Measurements from ENCODE around the gene CEP89.

CEP89 gene

DNA sequence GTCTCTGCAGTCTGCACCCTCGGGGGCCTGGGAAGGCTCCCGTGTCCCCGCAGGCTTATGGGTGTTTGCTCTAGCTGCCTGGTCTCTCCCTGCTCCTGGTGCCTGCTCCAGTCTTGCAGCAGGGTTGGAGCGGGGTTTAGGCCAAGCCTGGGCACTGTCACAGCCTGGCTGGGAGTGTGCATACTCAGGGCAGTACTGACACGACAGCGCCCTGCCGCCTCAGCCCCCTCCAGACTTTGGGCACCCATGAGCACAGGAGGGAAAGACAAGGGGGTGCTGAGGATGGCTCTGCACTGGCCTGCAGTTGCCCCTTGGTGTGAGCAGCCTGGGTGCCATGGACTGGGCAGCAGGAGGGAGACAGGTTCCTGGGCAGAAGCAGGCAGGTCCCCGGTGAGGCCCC is 35.7 kb downstream of the CEP89 start:
- Histone ChIP-seq H3K27me3 (ENCODE audit: control insufficient read depth in 3 of 3, insufficient read depth in 3 of 3, low read depth in 1 of 3, low read length in 3 of 3) (no peaks in the 10 kb centered on the region), H2BK12ac (ENCODE audit: low read length) (no peak overlapping the region), H3K4ac (ENCODE audit: low read length) (no peak overlapping the region), H4K91ac (ENCODE audit: low read depth, low read length, poor library complexity) (no peak overlapping the region), H3K27ac (replicated peaks; ENCODE audit: low read length) (no peak overlapping the region), H2BK15ac (ENCODE audit: low read length) (no peak overlapping the region), H3K4me3 (ENCODE audit: low read length in 2 of 2) (no peak overlapping the region), H2BK5ac (ENCODE audit: low read length) (no peak overlapping the region), H3K36me3 (replicated peaks in 1 of 2; ENCODE audit: control insufficient read depth in 2 of 2, insufficient read depth in 2 of 2, low read length in 2 of 2) (peaks cover 24 to 75% of the 10 kb centered on the region in 2 donors), H3K9me3 (replicated peaks in 1 of 2; ENCODE audit: control insufficient read depth in 2 of 2, insufficient read depth in 1 of 2, low read depth in 1 of 2, low read length in 2 of 2) (peaks cover 0 to 2% of the 10 kb centered on the region in 2 donors), H2BK120ac (ENCODE audit: low read depth, low read length) (no peak overlapping the region), H3K14ac (ENCODE audit: low read length) (no peak overlapping the region), H3K79me1 (ENCODE audit: low read depth, low read length) (no peaks in the 10 kb centered on the region), H3K23ac (ENCODE audit: low read depth, low read length, poor library complexity) (no peak overlapping the region), H3K18ac (ENCODE audit: low read length) (no peak overlapping the region), H3K4me1 (ENCODE audit: control insufficient read depth in 2 of 2, insufficient read depth in 1 of 2, low read depth in 1 of 2, low read length in 2 of 2) (no peaks in the 10 kb centered on the region), H3K4me2 (ENCODE audit: insufficient read depth, low read length, poor library complexity, severe bottlenecking) (no peak overlapping the region), H3K9ac (ENCODE audit: low read depth, low read length, poor library complexity) (no peak overlapping the region), H4K8ac (ENCODE audit: low read depth, low read length) (no peak overlapping the region), H2AFZ (ENCODE audit: low read length) (no peak overlapping the region), H2AK5ac (ENCODE audit: low read depth, low read length) (no peak overlapping the region)
- no peak for DNase-seq (ENCODE audit: low spot score)
- WGBS, 2 donors (ENCODE audit: extremely low coverage in 2 of 2, insufficient read length in 2 of 2, insufficient replicate concordance in 1 of 2): no CpG with 5 or more reads among the region's 8 CpGs

DNA sequence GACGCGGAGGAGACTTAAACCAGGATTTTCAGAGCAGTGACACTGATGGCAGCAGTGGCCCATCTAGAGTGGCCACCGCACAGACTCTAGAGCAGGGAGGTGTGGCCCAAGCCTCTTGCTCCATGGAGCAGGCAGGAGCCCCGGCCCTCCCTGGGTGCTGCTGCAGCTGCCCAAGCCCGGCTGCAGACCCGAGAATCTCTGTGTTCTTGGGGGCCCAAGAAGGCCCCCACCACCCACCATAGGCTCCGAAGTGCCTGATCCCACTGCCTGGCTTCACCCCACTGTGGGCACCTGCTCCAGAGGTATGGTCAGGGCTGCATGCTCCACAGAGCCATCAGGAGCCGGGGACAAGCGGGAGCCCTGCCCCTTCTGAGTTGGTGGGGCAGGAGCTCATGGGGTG is 36.1 kb downstream of the CEP89 start:
- WGBS, 2 donors (ENCODE audit: extremely low coverage in 2 of 2, insufficient read length in 2 of 2, insufficient replicate concordance in 1 of 2): no CpG with 5 or more reads among the region's 9 CpGs
- Histone ChIP-seq H3K4me2 (ENCODE audit: insufficient read depth, low read length, poor library complexity, severe bottlenecking) (no peak overlapping the region), H3K4ac (ENCODE audit: low read length) (no peak overlapping the region), H2BK12ac (ENCODE audit: low read length) (no peak overlapping the region), H3K36me3 (replicated peaks in 1 of 2; ENCODE audit: control insufficient read depth in 2 of 2, insufficient read depth in 2 of 2, low read length in 2 of 2) (peaks cover 24 to 77% of the 10 kb centered on the region in 2 donors), H4K8ac (ENCODE audit: low read depth, low read length) (no peak overlapping the region), H2BK120ac (ENCODE audit: low read depth, low read length) (no peak overlapping the region), H3K14ac (ENCODE audit: low read length) (no peak overlapping the region), H2AFZ (ENCODE audit: low read length) (no peak overlapping the region), H4K91ac (ENCODE audit: low read depth, low read length, poor library complexity) (no peak overlapping the region), H2BK15ac (ENCODE audit: low read length) (no peak overlapping the region), H2BK5ac (ENCODE audit: low read length) (no peak overlapping the region), H3K18ac (ENCODE audit: low read length) (no peak overlapping the region), H3K27ac (replicated peaks; ENCODE audit: low read length) (no peak overlapping the region), H3K23ac (ENCODE audit: low read depth, low read length, poor library complexity) (no peak overlapping the region), H3K27me3 (ENCODE audit: control insufficient read depth in 3 of 3, insufficient read depth in 3 of 3, low read depth in 1 of 3, low read length in 3 of 3) (no peaks in the 10 kb centered on the region), H3K9me3 (replicated peaks in 1 of 2; ENCODE audit: control insufficient read depth in 2 of 2, insufficient read depth in 1 of 2, low read depth in 1 of 2, low read length in 2 of 2) (peaks cover 0 to 2% of the 10 kb centered on the region in 2 donors), H3K79me1 (ENCODE audit: low read depth, low read length) (no peaks in the 10 kb centered on the region), H3K4me1 (ENCODE audit: control insufficient read depth in 2 of 2, insufficient read depth in 1 of 2, low read depth in 1 of 2, low read length in 2 of 2) (no peaks in the 10 kb centered on the region), H3K9ac (ENCODE audit: low read depth, low read length, poor library complexity) (no peak overlapping the region), H2AK5ac (ENCODE audit: low read depth, low read length) (no peak overlapping the region), H3K4me3 (ENCODE audit: low read length in 2 of 2) (no peak overlapping the region)
- no peak for DNase-seq (ENCODE audit: low spot score)

DNA sequence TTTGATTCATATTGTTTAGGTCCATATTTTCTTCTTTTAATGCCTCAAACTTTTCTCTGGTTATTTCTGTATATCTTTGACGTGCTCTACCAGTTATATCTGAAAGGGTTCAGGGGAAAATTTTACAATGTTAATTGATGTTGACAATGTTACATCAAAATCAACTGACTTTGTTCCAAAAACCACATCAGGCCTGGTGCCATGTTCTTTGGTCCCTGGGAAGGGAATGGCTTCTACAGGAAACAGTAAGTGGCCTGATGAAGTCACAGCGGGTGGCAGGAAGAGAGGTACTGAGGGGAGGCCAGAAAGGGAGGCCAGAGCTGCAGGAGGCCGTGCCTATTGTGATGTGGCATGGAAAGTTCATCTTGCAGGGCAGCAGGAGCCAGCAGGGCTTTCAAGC is 38.2 kb downstream of the CEP89 start:
- Histone ChIP-seq H3K18ac (ENCODE audit: low read length) (no peak overlapping the region), H3K4me3 (ENCODE audit: low read length in 2 of 2) (no peak overlapping the region), H2AFZ (ENCODE audit: low read length) (no peak overlapping the region), H3K79me1 (ENCODE audit: low read depth, low read length) (no peaks in the 10 kb centered on the region), H2BK5ac (ENCODE audit: low read length) (no peak overlapping the region), H3K23ac (ENCODE audit: low read depth, low read length, poor library complexity) (no peak overlapping the region), H3K4ac (ENCODE audit: low read length) (no peak overlapping the region), H3K27ac (replicated peaks; ENCODE audit: low read length) (no peak overlapping the region), H3K9ac (ENCODE audit: low read depth, low read length, poor library complexity) (no peak overlapping the region), H2AK5ac (ENCODE audit: low read depth, low read length) (no peak overlapping the region), H2BK120ac (ENCODE audit: low read depth, low read length) (no peak overlapping the region), H4K8ac (ENCODE audit: low read depth, low read length) (peak overlapping the region; percentile 52), H4K91ac (ENCODE audit: low read depth, low read length, poor library complexity) (no peak overlapping the region), H3K4me1 (ENCODE audit: control insufficient read depth in 2 of 2, insufficient read depth in 1 of 2, low read depth in 1 of 2, low read length in 2 of 2) (no peaks in the 10 kb centered on the region), H3K14ac (ENCODE audit: low read length) (no peak overlapping the region), H2BK12ac (ENCODE audit: low read length) (no peak overlapping the region), H3K27me3 (ENCODE audit: control insufficient read depth in 3 of 3, insufficient read depth in 3 of 3, low read depth in 1 of 3, low read length in 3 of 3) (no peaks in the 10 kb centered on the region), H3K9me3 (replicated peaks in 1 of 2; ENCODE audit: control insufficient read depth in 2 of 2, insufficient read depth in 1 of 2, low read depth in 1 of 2, low read length in 2 of 2) (peaks cover under 1 to 2% of the 10 kb centered on the region in 2 donors), H2BK15ac (ENCODE audit: low read length) (no peak overlapping the region), H3K4me2 (ENCODE audit: insufficient read depth, low read length, poor library complexity, severe bottlenecking) (no peak overlapping the region), H3K36me3 (replicated peaks in 1 of 2; ENCODE audit: control insufficient read depth in 2 of 2, insufficient read depth in 2 of 2, low read length in 2 of 2) (peaks cover 26 to 80% of the 10 kb centered on the region in 2 donors)
- WGBS, 2 donors (ENCODE audit: extremely low coverage in 2 of 2, insufficient read length in 2 of 2, insufficient replicate concordance in 1 of 2): no CpG with 5 or more reads among the region's 3 CpGs
- no peak for DNase-seq (ENCODE audit: low spot score)

DNA sequence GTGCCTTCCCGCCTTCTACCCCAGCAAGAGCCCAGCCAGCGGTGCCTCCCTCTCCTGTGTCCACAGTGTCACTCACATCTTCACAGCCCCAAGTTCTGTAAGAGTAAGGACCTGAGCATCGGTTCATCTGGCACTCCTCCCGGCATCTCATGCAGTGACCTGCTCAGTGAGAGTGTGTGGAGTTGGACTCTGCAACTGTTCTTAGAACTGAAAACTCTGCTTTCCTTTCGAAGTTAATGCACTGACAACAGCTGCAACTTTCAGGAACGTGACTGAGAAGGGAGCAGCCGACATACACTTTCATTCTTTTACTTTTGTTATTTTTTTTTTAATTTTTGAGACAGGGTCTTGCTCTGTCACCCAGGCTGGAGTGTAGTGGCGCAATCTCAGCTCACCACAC is 41.2 kb downstream of the CEP89 start:
- no peak overlapping the region for H3K4me2 ChIP-seq (ENCODE audit: insufficient read depth, low read length, poor library complexity, severe bottlenecking)
- no peaks in the 10 kb centered on the region for H3K27me3 ChIP-seq (ENCODE audit: control insufficient read depth in 3 of 3, insufficient read depth in 3 of 3, low read depth in 1 of 3, low read length in 3 of 3)
- H4K91ac ChIP-seq (ENCODE audit: low read depth, low read length, poor library complexity): no peak overlapping the region
- H2BK5ac ChIP-seq (ENCODE audit: low read length): no peak overlapping the region
- H3K4me1 ChIP-seq (ENCODE audit: control insufficient read depth in 2 of 2, insufficient read depth in 1 of 2, low read depth in 1 of 2, low read length in 2 of 2): no peaks in the 10 kb centered on the region
- no peaks in the 10 kb centered on the region for H3K79me1 ChIP-seq (ENCODE audit: low read depth, low read length)
- no peak overlapping the region for H2BK15ac ChIP-seq (ENCODE audit: low read length)
- H2BK120ac ChIP-seq (ENCODE audit: low read depth, low read length): no peak overlapping the region
- no peak overlapping the region for H4K8ac ChIP-seq (ENCODE audit: low read depth, low read length)
- no peak overlapping the region for H2AFZ ChIP-seq (ENCODE audit: low read length)
- H3K18ac ChIP-seq (ENCODE audit: low read length): no peak overlapping the region
- no peak overlapping the region for H3K4ac ChIP-seq (ENCODE audit: low read length)
- peaks cover 2 to 6% of the 10 kb centered on the region in 2 donors for H3K9me3 ChIP-seq (replicated peaks in 1 of 2; ENCODE audit: control insufficient read depth in 2 of 2, insufficient read depth in 1 of 2, low read depth in 1 of 2, low read length in 2 of 2)
- peaks cover 20 to 77% of the 10 kb centered on the region in 2 donors for H3K36me3 ChIP-seq (replicated peaks in 1 of 2; ENCODE audit: control insufficient read depth in 2 of 2, insufficient read depth in 2 of 2, low read length in 2 of 2)
- H3K27ac ChIP-seq (replicated peaks; ENCODE audit: low read length): no peak overlapping the region
- no peak overlapping the region for H3K4me3 ChIP-seq (ENCODE audit: low read length in 2 of 2)
- no peak overlapping the region for H3K23ac ChIP-seq (ENCODE audit: low read depth, low read length, poor library complexity)
- WGBS, 2 donors (ENCODE audit: extremely low coverage in 2 of 2, insufficient read length in 2 of 2, insufficient replicate concordance in 1 of 2): no CpG with 5 or more reads among the region's 8 CpGs
- H3K9ac ChIP-seq (ENCODE audit: low read depth, low read length, poor library complexity): no peak overlapping the region
- no peak overlapping the region for H3K14ac ChIP-seq (ENCODE audit: low read length)
- DNase-seq (ENCODE audit: low spot score): no peak
- H2AK5ac ChIP-seq (ENCODE audit: low read depth, low read length): no peak overlapping the region
- H2BK12ac ChIP-seq (ENCODE audit: low read length): no peak overlapping the region

Data from neuronal stem cell (in vitro differentiated cells).